Left lung (tissue), 10 donors: ENCODE data around the gene GOLGA6A. TPM values are rescaled to one million over a fixed set of nuclear protein-coding genes. Genes with fewer than 3 reads are reported as not detected.
A peak's percentile ranks its signal among the peaks of the same experiment; 100 is the strongest.
"Not testable (repeated sequence)": the region's sequence is repeated elsewhere in the genome, so short reads cannot be mapped to it uniquely, and the experiment has no call there.

Source experiments
- ATAC-seq: fragments of 200-7000 bp; cut with Tn5 transposase; one replicate; pipeline ENCODE4 v1.9.1; 2020; ENCODE audit warnings: moderate library complexity
- DNase-seq, 4 donors: peaks; one replicate each; pipeline ENCODE4 v3.0.0-alpha.2; 2013 to 2020
- H3K27ac ChIP-seq, 2 donors: fragments of 200-600 bp; sonication (generic) in 1 of 2; one replicate each; pipeline versions ENCODE4 v1.5.0 to v1.8.0; 2020 to 2021
- H3K27me3 ChIP-seq, 2 donors: fragments of 200-600 bp; sonication (generic) in 1 of 2; one replicate each; pipeline versions ENCODE4 v1.5.0 to v1.8.0; 2020 to 2021
- H3K36me3 ChIP-seq, 2 donors: fragments of 200-600 bp; sonication (generic) in 1 of 2; one replicate each; pipeline versions ENCODE4 v1.5.0 to v1.8.0; 2020 to 2021
- H3K4me1 ChIP-seq, 2 donors: fragments of 200-600 bp; one replicate each; pipeline ENCODE4 v1.8.0; 2021
- H3K4me3 ChIP-seq, 2 donors: fragments of 200-600 bp; sonication (generic) in 1 of 2; one replicate each; pipeline versions ENCODE4 v1.5.0 to v1.8.0; 2020 to 2021; ENCODE audit warnings: mild to moderate bottlenecking in 1 of 2
- H3K9me3 ChIP-seq, 2 donors: fragments of 200-600 bp; sonication (generic) in 1 of 2; one replicate each; pipeline versions ENCODE4 v1.5.0 to v1.8.0; 2020 to 2021
- intact Hi-C, 2 donors: fragments of 100-400 bp; cut with DNase I; formaldehyde crosslinking; loops; one replicate each; pipeline versions ENCODE4 v1.11.2 to v1.14.2; 2022
- polyA plus RNA-seq, 6 donors: library from polyadenylated mRNA; unstranded; fragments of 120-200 nt; gene quantifications; one replicate each; pipeline ENCODE4 v1.2.1, GENCODE V29; 2013; ENCODE audit not compliant: insufficient read length in 6 of 6
- total RNA-seq, 2 donors: library from RNA; stranded (reverse); fragmentation: NEBNext Ultra II Directional; extraction: Animal tissue kit (Norgen Biotek cat#: 25700); gene quantifications; one replicate each; pipeline ENCODE4 v1.2.1, GENCODE V29; 2021
- TF ChIP-seq, protein P1 (sequence below), 2 donors: fragments of 200-600 bp; sonication (generic) in 1 of 2; IDR thresholded peaks; one replicate each; pipeline versions ENCODE4 v1.5.0 to v1.8.0; 2021; ENCODE audit warnings: antibody characterized with exemption in 2 of 2
- donor health status: DM: no; HTN: yes; CAD: no.
- donor health status: DM: no; HTN: no; CAD: no.

Gene GOLGA6A
- total and polyA plus RNA-seq, 8 donors: 0.06 to 0.56 (median 0.32) TPM; not detected in 2

DNA sequence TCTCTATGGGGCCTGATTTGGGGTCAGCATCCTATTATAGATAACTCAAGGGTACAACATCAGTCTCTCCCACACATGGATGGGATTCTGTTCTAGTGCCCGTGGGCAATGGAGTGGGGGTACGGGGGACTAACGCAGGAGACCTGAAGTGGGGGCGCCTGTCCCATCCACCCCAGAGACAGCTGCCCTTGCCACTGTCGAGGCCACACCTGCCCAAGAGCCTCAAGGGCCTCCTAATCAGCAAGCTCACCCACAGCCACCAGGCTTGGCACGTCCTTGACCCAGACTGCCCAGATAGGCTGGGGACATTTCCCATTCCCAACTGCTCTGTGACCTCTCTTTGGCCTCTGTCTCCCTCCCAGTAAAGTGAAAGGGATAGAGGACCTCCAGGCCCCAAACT is 39.5 kb upstream of the GOLGA6A start:
- peaks cover 4 to 56% of the 10 kb centered on the region in 2 donors for H3K27me3 ChIP-seq
- TF ChIP-seq, protein P1, sequence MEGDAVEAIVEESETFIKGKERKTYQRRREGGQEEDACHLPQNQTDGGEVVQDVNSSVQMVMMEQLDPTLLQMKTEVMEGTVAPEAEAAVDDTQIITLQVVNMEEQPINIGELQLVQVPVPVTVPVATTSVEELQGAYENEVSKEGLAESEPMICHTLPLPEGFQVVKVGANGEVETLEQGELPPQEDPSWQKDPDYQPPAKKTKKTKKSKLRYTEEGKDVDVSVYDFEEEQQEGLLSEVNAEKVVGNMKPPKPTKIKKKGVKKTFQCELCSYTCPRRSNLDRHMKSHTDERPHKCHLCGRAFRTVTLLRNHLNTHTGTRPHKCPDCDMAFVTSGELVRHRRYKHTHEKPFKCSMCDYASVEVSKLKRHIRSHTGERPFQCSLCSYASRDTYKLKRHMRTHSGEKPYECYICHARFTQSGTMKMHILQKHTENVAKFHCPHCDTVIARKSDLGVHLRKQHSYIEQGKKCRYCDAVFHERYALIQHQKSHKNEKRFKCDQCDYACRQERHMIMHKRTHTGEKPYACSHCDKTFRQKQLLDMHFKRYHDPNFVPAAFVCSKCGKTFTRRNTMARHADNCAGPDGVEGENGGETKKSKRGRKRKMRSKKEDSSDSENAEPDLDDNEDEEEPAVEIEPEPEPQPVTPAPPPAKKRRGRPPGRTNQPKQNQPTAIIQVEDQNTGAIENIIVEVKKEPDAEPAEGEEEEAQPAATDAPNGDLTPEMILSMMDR (IDR thresholded peaks at IDR 0.05): no peak
- H3K4me3 ChIP-seq: no peak overlapping the region
- no peaks in the 10 kb centered on the region for H3K36me3 ChIP-seq
- no peaks in the 10 kb centered on the region for H3K9me3 ChIP-seq
- no peaks in the 10 kb centered on the region for H3K4me1 ChIP-seq
- ATAC-seq (no peak), DNase-seq (peak in 1 of 4 donors; percentile 54)
- intact Hi-C loops: loop anchor here in 1 of 2 donors (10.0 kb wide), 1 partner anchor 183 kb away; no protein-coding TSS in a partner anchor
- H3K27ac ChIP-seq: no peak overlapping the region

DNA sequence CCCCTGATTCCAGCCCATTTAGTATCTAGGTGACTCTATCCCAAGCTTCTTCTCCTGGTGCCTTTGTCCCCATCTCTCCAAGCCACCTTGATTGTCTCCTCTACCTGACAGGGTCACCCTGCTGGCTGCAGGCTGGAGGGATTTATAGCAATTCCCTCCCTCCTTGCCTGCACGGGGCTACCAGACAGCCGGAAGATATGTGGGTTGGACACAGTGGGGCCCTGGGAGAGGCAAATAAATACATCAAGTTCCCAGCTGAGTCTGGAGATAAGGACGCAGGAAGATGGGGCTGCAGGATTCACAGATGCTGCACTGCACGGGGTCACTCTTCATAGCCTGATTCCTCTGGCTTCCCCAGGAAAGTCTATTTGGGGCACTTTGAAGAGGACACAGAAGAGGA is 38.7 kb upstream of the GOLGA6A start:
- H3K4me1 ChIP-seq: no peaks in the 10 kb centered on the region
- no peak overlapping the region for H3K4me3 ChIP-seq
- peaks cover 4 to 50% of the 10 kb centered on the region in 2 donors for H3K27me3 ChIP-seq
- intact Hi-C loops: loop anchor here in 1 of 2 donors (10.0 kb wide), 1 partner anchor 184 kb away; no protein-coding TSS in a partner anchor
- DNase-seq (no peak), ATAC-seq (no peak)
- no peak overlapping the region for H3K27ac ChIP-seq
- no peaks in the 10 kb centered on the region for H3K9me3 ChIP-seq
- TF ChIP-seq, protein P1 (IDR thresholded peaks at IDR 0.05): no peak
- H3K36me3 ChIP-seq: no peaks in the 10 kb centered on the region

DNA sequence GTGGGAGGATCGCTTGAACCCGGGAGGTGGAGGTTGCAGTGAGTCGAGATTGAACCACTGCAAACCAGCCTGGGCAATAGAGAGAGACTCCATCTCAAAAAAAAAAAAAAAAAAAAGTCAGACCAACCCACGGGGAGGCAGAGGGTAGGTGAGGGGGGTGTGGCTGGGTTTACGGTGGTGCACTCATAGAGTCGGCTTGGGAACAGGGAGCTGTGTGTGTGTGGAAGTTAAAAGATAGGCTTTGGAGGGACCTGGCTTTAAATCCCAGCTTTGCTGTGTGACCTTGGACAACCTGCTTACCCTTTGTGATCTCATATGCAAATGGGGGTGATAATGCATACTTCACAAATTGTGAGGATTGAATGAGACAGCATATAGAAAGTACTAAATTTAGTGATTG is 38.1 kb upstream of the GOLGA6A start:
- DNase-seq (no peak), ATAC-seq (no peak)
- no peak overlapping the region for H3K4me3 ChIP-seq
- no peak overlapping the region for H3K27ac ChIP-seq
- no peaks in the 10 kb centered on the region for H3K9me3 ChIP-seq
- H3K36me3 ChIP-seq: no peaks in the 10 kb centered on the region
- H3K4me1 ChIP-seq: no peaks in the 10 kb centered on the region
- TF ChIP-seq, protein P1 (IDR thresholded peaks at IDR 0.05): no peak
- peaks cover 4 to 44% of the 10 kb centered on the region in 2 donors for H3K27me3 ChIP-seq
- intact Hi-C loops: loop anchor here in 1 of 2 donors (10.0 kb wide), 1 partner anchor 184 kb away; no protein-coding TSS in a partner anchor

DNA sequence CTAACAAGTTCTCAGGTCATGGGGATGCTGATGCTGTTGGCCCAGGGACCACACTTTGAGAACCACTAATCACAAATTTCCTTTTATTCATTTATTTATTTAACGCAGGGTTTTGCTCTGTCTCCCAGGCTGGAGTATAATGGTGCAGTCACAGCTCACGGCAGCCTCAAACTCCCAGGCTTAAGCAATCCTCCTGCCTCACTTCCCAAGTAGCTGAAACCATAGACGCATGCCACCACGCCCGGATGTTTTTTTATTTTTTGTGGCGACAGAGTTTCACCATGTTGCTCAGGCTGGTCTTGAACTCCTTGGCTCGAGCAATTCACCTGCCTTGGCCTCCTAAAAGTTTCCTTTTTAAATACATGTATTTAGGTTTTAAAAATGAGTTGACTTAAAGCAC is 27.4 kb upstream of the GOLGA6A start:
- Histone ChIP-seq H3K36me3 (no peaks in the 10 kb centered on the region), H3K27me3 (no peaks in the 10 kb centered on the region), H3K27ac (no peak overlapping the region), H3K4me1 (no peaks in the 10 kb centered on the region), H3K4me3 (no peak overlapping the region), H3K9me3 (no peaks in the 10 kb centered on the region)
- DNase-seq (no peak), ATAC-seq (no peak)
- intact Hi-C loops: no loop called here
- TF ChIP-seq, protein P1 (IDR thresholded peaks at IDR 0.05): no peak

DNA sequence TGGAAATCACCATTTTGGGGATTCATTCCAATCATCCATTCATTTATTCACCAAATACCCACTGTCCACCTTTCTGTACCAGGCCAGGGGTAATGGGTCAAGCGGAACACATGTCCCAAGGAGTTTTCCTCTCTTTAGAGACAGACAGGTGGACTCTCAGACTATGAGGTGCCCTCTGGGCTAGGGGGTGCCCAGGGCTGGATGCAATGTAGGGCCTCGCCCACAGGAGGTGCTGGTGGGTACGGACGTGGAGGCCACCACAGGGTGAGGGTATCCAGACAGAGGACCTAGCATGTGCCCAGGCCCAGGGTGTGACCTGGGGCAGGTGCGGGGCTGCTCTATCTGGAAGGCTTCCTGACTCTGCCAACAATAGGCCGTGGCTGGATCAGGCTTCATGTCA is 26.3 kb upstream of the GOLGA6A start:
- H3K4me3 ChIP-seq, intact Hi-C loops, DNase-seq, H3K27ac ChIP-seq, H3K9me3 ChIP-seq, H3K36me3 ChIP-seq, ATAC-seq, H3K27me3 ChIP-seq, H3K4me1 ChIP-seq: not testable (repeated sequence)

DNA sequence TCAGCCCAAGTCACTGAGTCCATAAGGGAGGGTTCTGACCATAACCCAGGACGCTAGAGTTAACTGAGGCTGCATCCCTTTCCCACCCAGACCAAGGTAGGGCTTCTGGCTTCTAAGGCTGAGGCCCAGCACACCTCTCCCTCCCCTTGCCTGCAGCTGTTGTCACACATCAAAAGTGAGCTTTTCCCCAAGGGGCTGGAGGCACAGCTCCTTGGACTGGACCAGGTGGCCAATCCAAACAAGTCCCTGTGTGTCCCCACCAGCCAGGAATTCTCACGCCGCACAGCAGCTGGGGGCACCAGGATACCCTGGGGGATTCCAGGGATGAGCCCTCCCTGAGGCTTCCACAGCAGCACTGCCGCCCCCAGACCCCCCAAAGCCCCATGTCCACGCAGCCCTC is 25.8 kb upstream of the GOLGA6A start:
- Histone ChIP-seq H3K4me1 (no peaks in the 10 kb centered on the region), H3K27me3 (no peaks in the 10 kb centered on the region), H3K36me3 (no peaks in the 10 kb centered on the region), H3K9me3 (no peaks in the 10 kb centered on the region), H3K27ac (no peak overlapping the region), H3K4me3 (no peak overlapping the region)
- DNase-seq (peak in 1 of 4 donors; percentile 49), ATAC-seq (no peak)
- TF ChIP-seq, protein P1 (IDR thresholded peaks at IDR 0.05): no peak
- intact Hi-C loops: no loop called here

DNA sequence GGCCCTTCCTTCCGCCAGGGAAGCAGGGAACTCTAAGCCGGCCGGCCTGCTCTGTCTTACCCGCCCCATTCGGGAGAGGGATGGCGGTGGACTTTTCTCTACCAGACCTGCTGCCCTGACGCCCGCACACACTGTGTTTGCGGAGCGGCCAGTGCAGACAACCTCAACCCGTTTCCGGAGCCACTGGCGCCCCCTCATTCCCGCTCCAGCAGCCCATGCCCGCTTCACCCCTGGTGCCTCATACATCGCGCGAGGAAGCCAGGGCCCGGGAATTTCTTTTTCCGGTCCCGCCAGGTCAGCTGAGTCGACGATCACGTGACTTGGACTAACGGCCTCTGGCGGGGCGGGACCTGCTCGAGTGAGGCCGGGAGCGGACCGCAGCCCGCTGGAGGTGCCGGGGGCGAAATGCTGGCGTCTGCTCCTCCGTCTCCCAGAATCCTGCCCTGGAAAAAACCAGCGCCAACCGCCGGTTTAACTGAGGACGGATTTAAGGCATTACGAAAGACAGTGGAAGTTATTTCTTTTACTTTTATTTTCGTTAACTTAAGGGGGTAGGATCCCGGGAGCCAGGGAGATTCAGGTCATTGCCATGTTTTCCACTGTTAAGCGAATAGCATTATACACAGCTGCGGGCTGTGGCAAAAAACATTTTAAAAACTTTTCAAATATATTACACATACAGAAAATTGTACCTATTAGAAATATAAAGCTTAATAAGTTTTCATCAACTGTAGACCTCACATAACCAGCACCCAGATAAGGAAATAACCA is 17.8 kb upstream of the GOLGA6A start:
- ATAC-seq (peak; percentile 97), DNase-seq (peak; percentile 80 to 95 (median 88))
- Histone ChIP-seq H3K27ac (peak overlapping the region in 1 of 2 donors; percentile 58), H3K4me3 (peak overlapping the region; percentile 26 to 40)
- H3K36me3 ChIP-seq, H3K4me1 ChIP-seq, H3K27me3 ChIP-seq, intact Hi-C loops, H3K9me3 ChIP-seq: not testable (repeated sequence)

DNA sequence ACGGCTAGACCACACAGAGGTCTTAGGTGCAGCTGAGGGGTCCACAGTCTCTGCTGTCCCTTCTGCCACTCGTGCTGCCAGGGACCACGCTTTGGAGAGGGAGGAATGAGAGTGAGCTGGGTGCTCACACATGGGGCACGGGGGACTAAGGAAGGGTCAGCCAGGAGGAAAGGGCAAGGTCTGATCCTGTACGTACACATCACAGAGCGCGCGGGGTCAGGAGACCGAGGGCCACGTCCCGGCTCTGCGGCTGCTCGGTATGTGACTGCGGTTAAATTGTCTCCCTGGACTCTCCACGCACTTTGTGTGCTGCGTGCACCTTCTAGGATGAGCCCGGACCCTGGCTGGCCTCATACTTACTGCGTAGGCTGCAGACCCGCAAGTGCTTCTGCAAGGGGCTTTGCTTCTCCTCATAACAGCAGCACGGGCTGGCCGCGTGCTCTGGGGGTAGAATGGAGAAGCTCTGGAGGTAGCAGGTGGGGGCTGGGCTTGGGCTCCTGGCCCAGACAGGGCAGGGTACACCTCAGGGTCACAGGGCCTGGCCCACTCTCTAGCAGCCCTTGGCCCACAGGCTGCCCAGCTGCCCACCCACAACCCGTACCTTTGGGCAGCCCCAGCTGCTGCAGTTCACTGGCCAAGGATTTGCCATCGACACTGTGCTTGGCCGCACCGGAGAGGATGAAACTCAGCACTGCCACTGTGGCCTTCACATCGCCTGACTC is 14.6 kb upstream of the GOLGA6A start:
- intact Hi-C loops, H3K4me3 ChIP-seq, H3K36me3 ChIP-seq, H3K27ac ChIP-seq, H3K27me3 ChIP-seq, DNase-seq, H3K9me3 ChIP-seq, ATAC-seq, H3K4me1 ChIP-seq: not testable (repeated sequence)
